Progenitor cell of endocrine pancreas (in vitro differentiated cells): ENCODE data around the gene TMEM8B. TPM values are rescaled to one million over a fixed set of nuclear protein-coding genes. Genes with fewer than 3 reads are reported as not detected.

Experiments
- DNase-seq: peaks from one replicate; pipeline ENCODE4 v3.0.0; 2021; ENCODE audit warnings: low spot score; ENCODE audit not compliant: unreplicated experiment
- H3K27ac Mint-ChIP-seq: 2 replicates; pipeline ENCODE4 v1.8.0; 2021; ENCODE audit warnings: mild to moderate bottlenecking, moderate library complexity, mixed read lengths
- H3K27me3 Mint-ChIP-seq: 2 replicates; pipeline ENCODE4 v1.8.0; 2021; ENCODE audit warnings: mixed read lengths
- H3K36me3 Mint-ChIP-seq: 2 replicates; pipeline ENCODE4 v1.8.0; 2022; ENCODE audit warnings: mixed read lengths; ENCODE audit not compliant: insufficient read depth
- H3K4me1 Mint-ChIP-seq: 2 replicates; pipeline ENCODE4 v1.8.0; 2021; ENCODE audit warnings: low read depth, mixed read lengths
- H3K4me3 Mint-ChIP-seq: 2 replicates; pipeline ENCODE4 v1.8.0; 2021; ENCODE audit warnings: low read depth, mild to moderate bottlenecking, moderate library complexity, mixed read lengths
- H3K9me3 Mint-ChIP-seq: 2 replicates; pipeline ENCODE4 v1.8.0; 2021; ENCODE audit warnings: low read depth, mixed read lengths
- total RNA-seq: library from RNA; stranded (reverse); gene quantifications from 2 replicates; pipeline ENCODE4 v1.2.1, GENCODE V29; 2021
- TF ChIP-seq, protein P1 (sequence below): fragments of 200-600 bp; sonication (generic); IDR thresholded peaks from one replicate; pipeline ENCODE4 v1.5.0; 2021; ENCODE audit warnings: antibody characterized with exemption, mild to moderate bottlenecking; ENCODE audit not compliant: unreplicated experiment

Gene TMEM8B
- total RNA-seq, 1 donor from 2014 or later, result 24.1 TPM

DNA sequence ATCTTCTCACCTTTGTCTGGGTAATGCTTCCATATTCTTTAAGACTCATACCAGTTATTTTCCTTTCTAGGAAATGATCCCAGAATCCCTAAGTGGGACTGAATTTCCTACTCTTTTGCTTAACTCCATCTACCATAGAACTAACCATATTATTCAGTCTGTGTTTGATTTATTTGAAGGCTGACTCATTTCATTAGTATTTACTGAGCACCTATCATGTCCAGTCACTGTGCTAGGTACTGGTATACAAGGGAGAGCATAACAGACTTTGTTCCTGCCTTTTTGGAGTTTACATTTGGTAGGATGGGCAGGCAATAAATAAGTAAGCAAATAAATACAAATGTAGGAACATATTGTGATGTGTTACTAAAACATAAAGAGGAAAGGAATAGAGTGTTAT lies 33.3 kb upstream of the TMEM8B start:
- TF ChIP-seq, protein P1, sequence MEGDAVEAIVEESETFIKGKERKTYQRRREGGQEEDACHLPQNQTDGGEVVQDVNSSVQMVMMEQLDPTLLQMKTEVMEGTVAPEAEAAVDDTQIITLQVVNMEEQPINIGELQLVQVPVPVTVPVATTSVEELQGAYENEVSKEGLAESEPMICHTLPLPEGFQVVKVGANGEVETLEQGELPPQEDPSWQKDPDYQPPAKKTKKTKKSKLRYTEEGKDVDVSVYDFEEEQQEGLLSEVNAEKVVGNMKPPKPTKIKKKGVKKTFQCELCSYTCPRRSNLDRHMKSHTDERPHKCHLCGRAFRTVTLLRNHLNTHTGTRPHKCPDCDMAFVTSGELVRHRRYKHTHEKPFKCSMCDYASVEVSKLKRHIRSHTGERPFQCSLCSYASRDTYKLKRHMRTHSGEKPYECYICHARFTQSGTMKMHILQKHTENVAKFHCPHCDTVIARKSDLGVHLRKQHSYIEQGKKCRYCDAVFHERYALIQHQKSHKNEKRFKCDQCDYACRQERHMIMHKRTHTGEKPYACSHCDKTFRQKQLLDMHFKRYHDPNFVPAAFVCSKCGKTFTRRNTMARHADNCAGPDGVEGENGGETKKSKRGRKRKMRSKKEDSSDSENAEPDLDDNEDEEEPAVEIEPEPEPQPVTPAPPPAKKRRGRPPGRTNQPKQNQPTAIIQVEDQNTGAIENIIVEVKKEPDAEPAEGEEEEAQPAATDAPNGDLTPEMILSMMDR, result no peak
- peaks cover 3% of the 10 kb centered on the region for H3K36me3 Mint-ChIP-seq
- no peak overlapping the region for H3K27ac Mint-ChIP-seq
- no peak for DNase-seq
- H3K27me3 Mint-ChIP-seq, result peaks cover 3% of the 10 kb centered on the region
- H3K4me3 Mint-ChIP-seq, result no peak overlapping the region
- H3K9me3 Mint-ChIP-seq, result no peaks in the 10 kb centered on the region
- peaks cover 2% of the 10 kb centered on the region for H3K4me1 Mint-ChIP-seq

DNA sequence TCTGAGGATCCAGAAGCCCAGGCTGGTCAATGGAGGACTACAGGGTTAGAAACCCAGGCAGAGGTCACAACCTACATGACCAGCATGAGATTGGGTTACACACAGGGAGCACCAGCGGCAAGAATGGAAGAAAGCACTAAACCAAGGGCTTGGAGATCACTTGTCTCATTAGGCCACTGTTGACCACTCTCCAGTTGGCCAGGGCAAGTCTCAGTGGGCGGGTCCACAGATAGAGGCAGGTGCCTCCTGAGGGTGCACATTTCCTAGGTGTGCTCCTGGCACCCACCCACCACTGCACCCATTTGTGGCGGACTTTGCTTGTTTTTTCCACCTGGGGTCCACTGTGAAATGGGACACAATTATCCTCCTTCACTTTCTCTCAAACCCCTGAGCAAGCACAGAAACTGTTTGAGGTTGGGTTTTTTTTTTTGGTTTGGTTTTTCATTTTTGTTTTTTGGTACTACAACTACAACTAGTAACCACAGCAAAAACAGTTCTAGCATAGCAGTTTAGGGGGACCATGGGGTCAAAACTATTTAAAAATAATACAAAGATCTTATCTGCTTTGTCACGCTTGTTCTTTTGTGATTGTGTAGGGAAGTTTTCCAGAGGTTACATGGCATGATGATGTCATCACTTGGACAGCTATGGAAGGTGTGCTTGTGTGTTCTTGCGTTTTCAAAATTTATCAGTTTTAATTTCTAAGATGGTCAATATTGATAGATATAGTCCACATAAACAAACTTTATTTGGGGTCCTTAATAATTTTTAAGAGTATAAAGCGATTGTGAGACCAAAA lies 31.5 kb upstream of the TMEM8B start:
- Mint-ChIP-seq H3K36me3 (peaks cover 9% of the 10 kb centered on the region), H3K27ac (peak overlapping the region; percentile 13), H3K4me3 (no peak overlapping the region), H3K9me3 (no peaks in the 10 kb centered on the region), H3K27me3 (peaks cover 3% of the 10 kb centered on the region), H3K4me1 (peaks cover 6% of the 10 kb centered on the region)
- TF ChIP-seq, protein P1, result no peak
- DNase-seq, result no peak

DNA sequence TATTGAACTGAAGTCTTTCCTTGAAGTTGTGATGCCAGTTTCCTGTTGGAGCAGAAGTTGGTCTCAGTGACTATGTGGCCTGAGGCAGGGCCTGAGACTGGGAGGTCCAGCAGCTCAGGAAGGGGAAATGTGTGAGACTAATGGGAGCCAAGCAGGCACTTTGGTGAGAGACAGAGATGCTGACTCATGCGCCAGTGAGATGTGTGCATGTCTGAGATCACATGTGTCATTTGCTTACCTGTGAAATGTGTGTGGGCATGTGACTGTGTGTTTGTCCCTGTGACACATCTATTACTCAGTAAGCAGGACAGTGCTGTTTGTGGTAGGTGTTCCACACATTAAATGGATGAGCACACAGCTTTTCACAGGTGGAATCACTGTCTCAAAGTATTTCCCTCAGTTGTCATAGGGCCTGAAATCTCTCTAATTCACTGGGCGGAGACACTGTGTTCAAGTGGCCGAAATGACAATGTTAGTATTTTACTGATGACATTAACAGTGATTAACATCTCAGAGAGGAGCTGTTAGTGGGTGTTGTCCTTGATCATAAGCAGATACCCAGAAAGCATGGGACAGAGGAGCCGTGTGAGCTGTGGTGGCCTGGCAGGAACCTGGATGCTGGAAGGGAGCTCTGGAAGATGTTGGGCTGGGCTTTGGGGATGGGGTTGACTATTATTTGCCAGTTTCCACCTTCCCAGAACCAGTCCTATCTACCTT lies 30.2 kb upstream of the TMEM8B start:
- no peaks in the 10 kb centered on the region for H3K27me3 Mint-ChIP-seq
- no peak overlapping the region for H3K4me3 Mint-ChIP-seq
- TF ChIP-seq, protein P1, result no peak
- no peak overlapping the region for H3K27ac Mint-ChIP-seq
- no peaks in the 10 kb centered on the region for H3K9me3 Mint-ChIP-seq
- H3K36me3 Mint-ChIP-seq, result peaks cover 9% of the 10 kb centered on the region
- peaks cover 6% of the 10 kb centered on the region for H3K4me1 Mint-ChIP-seq
- no peak for DNase-seq

DNA sequence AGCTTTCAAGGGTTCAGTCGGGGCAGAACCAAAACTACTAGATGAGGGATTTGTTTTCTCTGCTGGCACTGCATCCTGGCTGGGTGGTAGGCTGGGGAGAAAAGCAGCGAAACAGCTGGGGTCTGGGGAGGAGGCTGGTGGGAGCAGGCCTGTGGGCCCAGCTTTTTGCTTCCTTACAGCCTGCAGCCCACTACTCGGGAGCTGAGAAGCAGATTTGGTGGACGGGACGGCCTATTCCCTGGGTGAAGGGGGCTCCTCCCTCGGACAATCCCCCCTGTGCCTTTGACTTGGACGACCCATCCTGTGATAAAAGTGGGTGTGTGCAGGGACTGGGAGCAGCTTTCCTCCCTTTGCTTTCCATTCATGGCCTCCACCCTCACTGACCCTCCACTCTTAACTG lies 28.5 kb upstream of the TMEM8B start:
- Mint-ChIP-seq H3K27me3 (no peaks in the 10 kb centered on the region), H3K9me3 (no peaks in the 10 kb centered on the region), H3K27ac (peak overlapping the region; percentile 79), H3K4me3 (no peak overlapping the region), H3K4me1 (peaks cover 6% of the 10 kb centered on the region), H3K36me3 (peaks cover 14% of the 10 kb centered on the region)
- no peak for DNase-seq
- TF ChIP-seq, protein P1, result no peak

DNA sequence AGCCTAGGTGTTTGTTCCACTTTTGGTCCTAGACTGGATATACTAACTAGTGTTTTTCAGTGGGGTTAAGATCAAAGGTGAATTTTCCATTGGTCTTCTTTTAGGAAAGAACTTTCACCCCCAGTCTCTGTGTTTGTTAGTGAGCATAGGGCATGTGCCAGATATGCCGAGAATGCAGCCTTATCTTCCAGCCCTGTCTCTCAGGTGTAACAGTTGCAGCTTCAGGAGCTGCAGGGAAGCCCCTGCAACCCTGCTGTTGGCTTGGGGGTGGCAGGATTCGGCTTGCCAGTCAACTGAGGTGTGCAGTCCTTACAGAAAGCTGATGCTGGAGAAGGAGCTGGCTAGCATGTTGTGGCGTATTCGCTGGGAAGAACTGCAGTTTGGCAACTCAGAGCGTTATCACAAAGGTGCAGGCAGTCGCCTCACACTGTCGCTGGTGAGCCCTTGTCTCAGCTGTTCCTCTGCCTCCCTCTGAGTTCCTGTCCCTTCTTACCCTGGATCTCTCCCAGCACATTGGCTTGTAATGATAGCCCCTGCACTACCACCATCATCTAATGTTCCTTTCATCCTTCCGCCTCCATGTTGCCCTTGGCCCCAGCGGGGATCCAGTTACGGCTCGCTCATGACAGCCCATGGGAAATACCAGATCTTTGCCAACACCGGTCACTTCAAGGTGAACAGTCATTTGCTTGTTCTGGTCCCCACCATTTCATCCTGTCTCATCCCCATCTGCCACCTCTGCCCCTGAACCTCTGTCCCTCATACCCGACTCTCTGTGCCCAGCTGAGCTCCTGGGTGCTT lies 27.5 kb upstream of the TMEM8B start:
- Mint-ChIP-seq H3K27ac (no peak overlapping the region), H3K9me3 (no peaks in the 10 kb centered on the region), H3K36me3 (peaks cover 14% of the 10 kb centered on the region), H3K4me1 (peaks cover 6% of the 10 kb centered on the region), H3K4me3 (no peak overlapping the region), H3K27me3 (no peaks in the 10 kb centered on the region)
- TF ChIP-seq, protein P1, result no peak
- no peak for DNase-seq
